Endothelial cell (in vitro differentiated cells): Measurements from ENCODE around the gene CYP4F2. TPM values are rescaled to one million over a fixed set of nuclear protein-coding genes. Genes with fewer than 3 reads are reported as not detected.
"Not testable (repeated sequence)": the region's sequence is repeated elsewhere in the genome, so short reads cannot be mapped to it uniquely, and the experiment has no call there.

Source experiments
- DNase-seq: peaks from one replicate; pipeline ENCODE4 v3.0.0; 2021; ENCODE audit warnings: low spot score
- H3K27ac Mint-ChIP-seq: one replicate; pipeline ENCODE4 v1.8.0; 2021; ENCODE audit warnings: mixed read lengths, inconsistent platforms; ENCODE audit not compliant: unreplicated experiment
- H3K27me3 Mint-ChIP-seq: one replicate; pipeline ENCODE4 v1.8.0; 2021; ENCODE audit warnings: mild to moderate bottlenecking, moderate library complexity, mixed read lengths, inconsistent platforms; ENCODE audit not compliant: unreplicated experiment
- H3K36me3 Mint-ChIP-seq: one replicate; pipeline ENCODE4 v1.8.0; 2021; ENCODE audit warnings: mild to moderate bottlenecking, low read depth, mixed read lengths, inconsistent platforms; ENCODE audit not compliant: unreplicated experiment
- H3K4me1 Mint-ChIP-seq: one replicate; pipeline ENCODE4 v1.8.0; 2021; ENCODE audit warnings: mild to moderate bottlenecking, mixed read lengths, inconsistent platforms; ENCODE audit not compliant: unreplicated experiment
- H3K4me3 Mint-ChIP-seq: one replicate; pipeline ENCODE4 v1.8.0; 2021; ENCODE audit warnings: mild to moderate bottlenecking, mixed read lengths, inconsistent platforms; ENCODE audit not compliant: unreplicated experiment
- H3K9me3 Mint-ChIP-seq: one replicate; pipeline ENCODE4 v1.8.0; 2021; ENCODE audit warnings: mixed read lengths, inconsistent platforms; ENCODE audit not compliant: unreplicated experiment
- CTCF ChIP-seq: fragments of 200-600 bp; sonication (generic); IDR thresholded peaks from one replicate; pipeline ENCODE4 v1.5.0; 2021; ENCODE audit warnings: antibody characterized with exemption; ENCODE audit not compliant: unreplicated experiment
- total RNA-seq: library from RNA; stranded (reverse); fragmentation: NEBNext Ultra II Directional; extraction: Animal tissue kit (Norgen Biotek cat#: 25700); gene quantifications from one replicate; pipeline ENCODE4 v1.2.1, GENCODE V29; 2021; ENCODE audit not compliant: unreplicated experiment

CYP4F2 gene
- total RNA-seq, 1 donor from 2014 or later: not detected

DNA sequence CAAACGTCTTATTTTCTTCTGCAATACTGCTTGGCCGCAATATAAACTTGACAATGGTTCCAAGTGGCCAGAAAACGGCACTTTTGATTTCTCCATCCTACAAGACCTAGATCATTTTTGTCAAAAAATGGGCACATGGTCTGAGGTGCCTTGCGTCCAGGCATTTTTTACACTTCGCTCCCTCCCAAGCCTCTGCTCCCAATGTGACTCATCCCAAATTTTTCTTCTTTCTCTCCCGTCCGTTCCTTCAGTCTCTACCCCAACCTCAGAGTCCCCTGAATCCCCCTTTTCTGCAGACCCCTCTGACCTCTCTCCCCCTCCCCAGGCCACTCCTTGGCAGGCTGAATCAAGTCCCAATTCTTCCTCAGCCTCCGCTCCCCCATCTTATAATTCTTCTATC lies 68.1 kb downstream of the CYP4F2 start:
- no peak overlapping the region for H3K27ac Mint-ChIP-seq
- H3K4me1 Mint-ChIP-seq: no peaks in the 10 kb centered on the region
- no peak for DNase-seq
- H3K36me3 Mint-ChIP-seq: peaks cover 17% of the 10 kb centered on the region
- H3K27me3 Mint-ChIP-seq: peaks cover 2% of the 10 kb centered on the region
- no peak for TF ChIP-seq CTCF
- H3K9me3 Mint-ChIP-seq: peaks cover 30% of the 10 kb centered on the region
- no peak overlapping the region for H3K4me3 Mint-ChIP-seq

- peaks cover 2% of the 10 kb centered on the region for H3K27me3 Mint-ChIP-seq
- no peak overlapping the region for H3K4me3 Mint-ChIP-seq
- no peak overlapping the region for H3K27ac Mint-ChIP-seq
- H3K36me3 Mint-ChIP-seq: peaks cover 15% of the 10 kb centered on the region
- DNase-seq: no peak
- TF ChIP-seq CTCF: no peak
- H3K4me1 Mint-ChIP-seq: no peaks in the 10 kb centered on the region
- H3K9me3 Mint-ChIP-seq: peaks cover 30% of the 10 kb centered on the region
Observed at GRCh38 chr19:15829306-15829698, 68.6 kb downstream of the CYP4F2 start.

GRCh38 chr19:15828611-15829305 lies 69.1 kb downstream of the CYP4F2 start:
- H3K4me1 Mint-ChIP-seq, H3K27me3 Mint-ChIP-seq, H3K27ac Mint-ChIP-seq, DNase-seq, H3K4me3 Mint-ChIP-seq: not testable (repeated sequence)
- H3K9me3 Mint-ChIP-seq: peaks cover 33% of the 10 kb centered on the region
- H3K36me3 Mint-ChIP-seq: peaks cover 15% of the 10 kb centered on the region

GRCh38 chr19:15828121-15828610 lies 69.7 kb downstream of the CYP4F2 start:
- H3K27me3 Mint-ChIP-seq: peaks cover 2% of the 10 kb centered on the region
- H3K27ac Mint-ChIP-seq: no peak overlapping the region
- H3K9me3 Mint-ChIP-seq: peaks cover 35% of the 10 kb centered on the region
- no peaks in the 10 kb centered on the region for H3K4me1 Mint-ChIP-seq
- DNase-seq: no peak
- H3K4me3 Mint-ChIP-seq: no peak overlapping the region
- no peak for TF ChIP-seq CTCF
- H3K36me3 Mint-ChIP-seq: peaks cover 15% of the 10 kb centered on the region

Other genes with a start within 250 kb of the CYP4F2 start
- gene CYP4F12, start 225.0 kb downstream of the CYP4F2 start, total RNA-seq: not detected
- gene OR10H2, start 170.1 kb downstream of the CYP4F2 start, total RNA-seq: not detected
- gene OR10H3, start 160.1 kb downstream of the CYP4F2 start, total RNA-seq: not detected
- gene OR10H5, start 110.4 kb downstream of the CYP4F2 start, total RNA-seq: not detected
- not detected for gene OR10H1, start 82.4 kb downstream of the CYP4F2 start, total RNA-seq
- gene CYP4F11, start 36.5 kb upstream of the CYP4F2 start, total RNA-seq: not detected
- gene OR10H4, start 50.9 kb upstream of the CYP4F2 start, total RNA-seq: not detected
- gene TPM4, start 178.4 kb upstream of the CYP4F2 start, total RNA-seq: 644 TPM
- 60.6 TPM for gene RAB8A, start 213.8 kb upstream of the CYP4F2 start, total RNA-seq
- gene HSH2D, start 245.6 kb upstream of the CYP4F2 start, total RNA-seq: not detected